ENCODE data around the gene CYP2W1.
"Not testable (repeated sequence)": the region's sequence is repeated elsewhere in the genome, so short reads cannot be mapped to it uniquely, and the experiment has no call there.

DNA sequence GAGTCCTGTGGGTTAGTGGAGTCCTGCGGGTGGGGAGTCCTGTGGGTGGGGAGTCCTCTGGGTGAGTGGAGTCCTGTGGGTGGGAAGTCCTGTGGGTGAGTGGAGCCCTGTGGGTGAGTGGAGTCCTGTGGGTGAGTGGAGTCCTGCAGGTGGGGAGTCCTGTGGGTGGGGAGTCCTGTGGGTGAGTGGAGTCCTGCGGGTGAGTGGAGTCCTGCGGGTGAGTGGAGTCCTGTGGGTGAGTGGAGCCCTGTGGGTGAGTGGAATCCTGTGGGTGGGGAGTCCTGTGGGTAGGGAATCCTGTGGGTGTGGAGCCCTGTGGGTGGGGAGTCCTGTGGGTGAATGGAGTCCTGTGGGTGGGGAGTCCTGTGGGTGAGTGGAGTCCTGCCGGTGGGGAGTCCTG, 19.0 kb downstream of the CYP2W1 start:
- not testable (repeated sequence) for TF ChIP-seq EZH2 (IDR thresholded peaks at IDR 0.05; ENCODE audit: low read length); CTCF (optimal IDR thresholded peaks at IDR 0.05 in 1 of 3, IDR thresholded peaks at IDR 0.05 in 1 of 3, conservative IDR thresholded peaks at IDR 0.05 in 1 of 3; ENCODE audit: extremely low read depth in 1 of 3, insufficient read depth in 2 of 3, low read length in 3 of 3)
